Measurements from ENCODE around the gene METAP2.
A peak's percentile ranks its signal among the peaks of the same experiment; 100 is the strongest.
"Not testable (repeated sequence)": the region's sequence is repeated elsewhere in the genome, so short reads cannot be mapped to it uniquely, and the experiment has no call there.

The METAP2 gene

GRCh38 chr12:95453881-95454280 lies 20.1 kb upstream of the METAP2 start:
- H3K4me3 ChIP-seq (ENCODE audit: low read depth, low read length); H3K36me3 ChIP-seq (ENCODE audit: control insufficient read depth in 2 of 2, insufficient read depth in 1 of 2, low read length in 2 of 2); H3K4me1 ChIP-seq (ENCODE audit: control insufficient read depth, insufficient read depth, low read length); POLR2A ChIA-PET; H3K27ac ChIP-seq (ENCODE audit: extremely low read depth, low read depth, low read length); H3K9me3 ChIP-seq (ENCODE audit: control insufficient read depth, insufficient read depth, low read depth, low read length): not testable (repeated sequence)
- CTCF ChIA-PET: interaction anchor here (1.0 kb wide), 1 partner anchor 121 kb away, joined by 4 read pairs; no protein-coding TSS in a partner anchor

DNA sequence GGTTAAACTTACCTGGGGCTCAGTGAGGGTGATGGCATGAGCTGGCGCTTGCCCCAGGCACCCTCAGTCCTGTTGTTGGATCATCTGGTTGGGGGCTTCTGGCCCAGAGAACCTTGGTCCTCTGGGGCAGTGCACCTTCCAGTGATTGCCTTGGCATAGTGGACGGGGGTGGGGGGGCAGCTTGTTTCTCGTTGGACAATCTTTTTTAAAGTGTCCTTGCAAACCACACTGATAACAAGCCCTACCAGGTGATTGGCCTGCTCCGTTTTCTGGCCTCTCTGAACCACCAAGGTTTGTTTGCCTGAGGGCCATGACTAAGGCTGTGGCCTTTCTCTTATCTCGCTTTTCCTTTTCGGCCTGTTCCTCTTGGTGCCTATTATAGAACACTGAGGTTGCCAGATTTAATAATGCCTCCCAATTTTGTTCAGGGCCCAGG lies 19.2 kb upstream of the METAP2 start:
- H3K9me3 ChIP-seq (ENCODE audit: control insufficient read depth, insufficient read depth, low read depth, low read length); H3K4me3 ChIP-seq (ENCODE audit: low read depth, low read length); H3K4me1 ChIP-seq (ENCODE audit: control insufficient read depth, insufficient read depth, low read length); H3K36me3 ChIP-seq (ENCODE audit: control insufficient read depth in 2 of 2, insufficient read depth in 1 of 2, low read length in 2 of 2); H3K27ac ChIP-seq (ENCODE audit: extremely low read depth, low read depth, low read length); POLR2A ChIA-PET: not testable (repeated sequence)
- CTCF ChIA-PET: interaction anchor here (1.0 kb wide), 1 partner anchor 120 kb away, joined by 4 read pairs; no protein-coding TSS in a partner anchor

GRCh38 chr12:95457605-95458004 lies 16.3 kb upstream of the METAP2 start:
- H3K27ac ChIP-seq (ENCODE audit: extremely low read depth, low read depth, low read length); H3K4me1 ChIP-seq (ENCODE audit: control insufficient read depth, insufficient read depth, low read length); H3K9me3 ChIP-seq (ENCODE audit: control insufficient read depth, insufficient read depth, low read depth, low read length); POLR2A ChIA-PET; H3K4me3 ChIP-seq (ENCODE audit: low read depth, low read length); H3K36me3 ChIP-seq (ENCODE audit: control insufficient read depth in 2 of 2, insufficient read depth in 1 of 2, low read length in 2 of 2): not testable (repeated sequence)
- peak; percentile 74 for TF ChIP-seq SETDB1 (IDR thresholded peaks at IDR 0.05; ENCODE audit: insufficient read length, low read length)
- CTCF ChIA-PET: interaction anchor here (0.6 kb wide), 2 partner anchors 41 to 76 kb away, joined by 3 to 4 read pairs; no protein-coding TSS in a partner anchor

DNA sequence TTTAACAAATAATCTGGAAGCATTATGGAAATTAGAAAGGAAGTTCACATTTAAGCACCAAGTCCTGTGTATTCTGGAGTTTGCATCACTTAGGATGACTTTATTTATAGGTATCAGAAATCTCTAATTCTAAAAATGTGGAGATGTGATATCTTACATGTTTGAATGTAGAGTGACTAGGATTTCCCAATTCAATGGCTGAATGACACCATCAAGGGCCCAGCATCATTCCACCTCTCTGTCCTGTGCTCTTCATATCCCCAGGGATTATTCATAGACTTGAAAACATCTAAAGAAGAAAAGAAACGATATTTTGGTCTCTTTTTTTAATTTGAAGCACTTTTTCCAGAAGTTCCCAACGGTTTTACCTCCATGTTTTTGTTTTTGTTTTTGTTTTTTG lies 15.2 kb upstream of the METAP2 start:
- Histone ChIP-seq H3K9me3 (ENCODE audit: control insufficient read depth, insufficient read depth, low read depth, low read length) (no peaks in the 10 kb centered on the region), H3K36me3 (ENCODE audit: control insufficient read depth in 2 of 2, insufficient read depth in 1 of 2, low read length in 2 of 2) (no peaks in the 10 kb centered on the region), H3K4me1 (ENCODE audit: control insufficient read depth, insufficient read depth, low read length) (no peaks in the 10 kb centered on the region), H3K4me3 (ENCODE audit: low read depth, low read length) (no peak overlapping the region), H3K27ac (ENCODE audit: extremely low read depth, low read depth, low read length) (no peak overlapping the region)
- CTCF ChIA-PET: interaction anchor here (0.7 kb wide), 1 partner anchor 140 kb away, joined by 3 read pairs; no protein-coding TSS in a partner anchor
- POLR2A ChIA-PET: no interaction called here
- TF ChIP-seq KLF1 (tag by site-specific recombination; IDR thresholded peaks at IDR 0.05) (no peak), PRDM1 (tag by site-specific recombination; IDR thresholded peaks at IDR 0.05) (no peak), ZNF174 (tag by site-specific recombination; IDR thresholded peaks at IDR 0.05) (no peak)
- TF ChIP-seq, protein P1, sequence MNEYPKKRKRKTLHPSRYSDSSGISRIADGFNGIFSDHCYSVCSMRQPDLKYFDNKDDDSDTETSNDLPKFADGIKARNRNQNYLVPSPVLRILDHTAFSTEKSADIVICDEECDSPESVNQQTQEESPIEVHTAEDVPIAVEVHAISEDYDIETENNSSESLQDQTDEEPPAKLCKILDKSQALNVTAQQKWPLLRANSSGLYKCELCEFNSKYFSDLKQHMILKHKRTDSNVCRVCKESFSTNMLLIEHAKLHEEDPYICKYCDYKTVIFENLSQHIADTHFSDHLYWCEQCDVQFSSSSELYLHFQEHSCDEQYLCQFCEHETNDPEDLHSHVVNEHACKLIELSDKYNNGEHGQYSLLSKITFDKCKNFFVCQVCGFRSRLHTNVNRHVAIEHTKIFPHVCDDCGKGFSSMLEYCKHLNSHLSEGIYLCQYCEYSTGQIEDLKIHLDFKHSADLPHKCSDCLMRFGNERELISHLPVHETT (tag by site-specific recombination; IDR thresholded peaks at IDR 0.05): no peak
- TF ChIP-seq, protein P2, sequence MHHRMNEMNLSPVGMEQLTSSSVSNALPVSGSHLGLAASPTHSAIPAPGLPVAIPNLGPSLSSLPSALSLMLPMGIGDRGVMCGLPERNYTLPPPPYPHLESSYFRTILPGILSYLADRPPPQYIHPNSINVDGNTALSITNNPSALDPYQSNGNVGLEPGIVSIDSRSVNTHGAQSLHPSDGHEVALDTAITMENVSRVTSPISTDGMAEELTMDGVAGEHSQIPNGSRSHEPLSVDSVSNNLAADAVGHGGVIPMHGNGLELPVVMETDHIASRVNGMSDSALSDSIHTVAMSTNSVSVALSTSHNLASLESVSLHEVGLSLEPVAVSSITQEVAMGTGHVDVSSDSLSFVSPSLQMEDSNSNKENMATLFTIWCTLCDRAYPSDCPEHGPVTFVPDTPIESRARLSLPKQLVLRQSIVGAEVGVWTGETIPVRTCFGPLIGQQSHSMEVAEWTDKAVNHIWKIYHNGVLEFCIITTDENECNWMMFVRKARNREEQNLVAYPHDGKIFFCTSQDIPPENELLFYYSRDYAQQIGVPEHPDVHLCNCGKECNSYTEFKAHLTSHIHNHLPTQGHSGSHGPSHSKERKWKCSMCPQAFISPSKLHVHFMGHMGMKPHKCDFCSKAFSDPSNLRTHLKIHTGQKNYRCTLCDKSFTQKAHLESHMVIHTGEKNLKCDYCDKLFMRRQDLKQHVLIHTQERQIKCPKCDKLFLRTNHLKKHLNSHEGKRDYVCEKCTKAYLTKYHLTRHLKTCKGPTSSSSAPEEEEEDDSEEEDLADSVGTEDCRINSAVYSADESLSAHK (tag by site-specific recombination; IDR thresholded peaks at IDR 0.05): no peak

DNA sequence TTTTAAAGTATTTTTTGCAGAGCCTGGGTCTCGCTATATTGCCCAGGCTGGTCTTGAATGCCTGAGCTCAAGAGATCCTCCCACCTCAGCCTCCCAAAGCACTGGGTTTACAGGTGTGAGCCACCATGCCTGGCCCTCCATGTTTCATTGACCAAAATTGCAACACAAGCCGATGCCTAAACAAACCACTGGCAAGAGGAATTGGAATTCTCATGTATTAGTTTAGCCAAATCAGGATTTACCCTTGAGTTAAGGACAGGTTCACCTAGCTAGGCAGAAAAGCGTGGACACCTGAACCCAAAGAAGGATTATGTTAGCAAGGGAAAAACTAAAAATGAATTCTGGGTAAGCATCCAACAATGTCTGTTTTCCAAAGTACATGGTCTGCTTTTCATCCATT lies 14.6 kb upstream of the METAP2 start:
- Histone ChIP-seq H3K4me1 (ENCODE audit: control insufficient read depth, insufficient read depth, low read length) (no peaks in the 10 kb centered on the region), H3K36me3 (ENCODE audit: control insufficient read depth in 2 of 2, insufficient read depth in 1 of 2, low read length in 2 of 2) (no peaks in the 10 kb centered on the region), H3K9me3 (ENCODE audit: control insufficient read depth, insufficient read depth, low read depth, low read length) (no peaks in the 10 kb centered on the region), H3K27ac (ENCODE audit: extremely low read depth, low read depth, low read length) (no peak overlapping the region), H3K4me3 (ENCODE audit: low read depth, low read length) (no peak overlapping the region)
- TF ChIP-seq ZNF571 (tag by site-specific recombination; IDR thresholded peaks at IDR 0.05): no peak
- no peak for TF ChIP-seq SP3 (tag by site-specific recombination; IDR thresholded peaks at IDR 0.05)
- TF ChIP-seq ZBTB17 (tag by site-specific recombination; IDR thresholded peaks at IDR 0.05): no peak
- no peak for TF ChIP-seq WT1 (tag by site-specific recombination; IDR thresholded peaks at IDR 0.05)
- no peak for TF ChIP-seq ZNF146 (tag by site-specific recombination; IDR thresholded peaks at IDR 0.05)
- TF ChIP-seq, protein P3, sequence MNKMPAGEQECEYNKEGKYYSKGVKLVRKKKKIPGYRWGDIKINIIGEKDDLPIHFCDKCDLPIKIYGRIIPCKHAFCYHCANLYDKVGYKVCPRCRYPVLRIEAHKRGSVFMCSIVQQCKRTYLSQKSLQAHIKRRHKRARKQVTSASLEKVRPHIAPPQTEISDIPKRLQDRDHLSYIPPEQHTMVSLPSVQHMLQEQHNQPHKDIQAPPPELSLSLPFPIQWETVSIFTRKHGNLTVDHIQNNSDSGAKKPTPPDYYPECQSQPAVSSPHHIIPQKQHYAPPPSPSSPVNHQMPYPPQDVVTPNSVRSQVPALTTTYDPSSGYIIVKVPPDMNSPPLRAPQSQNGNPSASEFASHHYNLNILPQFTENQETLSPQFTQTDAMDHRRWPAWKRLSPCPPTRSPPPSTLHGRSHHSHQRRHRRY (tag by site-specific recombination; IDR thresholded peaks at IDR 0.05): no peak
- no peak for TF ChIP-seq ZNF19 (tag by site-specific recombination; IDR thresholded peaks at IDR 0.05; ENCODE audit: low read depth)
- TF ChIP-seq ZNF768 (tag by site-specific recombination; IDR thresholded peaks at IDR 0.05): no peak
- no peak for TF ChIP-seq ZNF404 (tag by site-specific recombination; IDR thresholded peaks at IDR 0.05)
- ChIA-PET CTCF (no interaction called here), POLR2A (interaction anchor here (1.4 kb wide), 1 partner anchor 14 kb away, joined by 8 read pairs; the partner anchor contains the start of gene METAP2)

All from HEK293 (cell line).